ENCODE data around the gene SLC25A44.

Gene SLC25A44

DNA sequence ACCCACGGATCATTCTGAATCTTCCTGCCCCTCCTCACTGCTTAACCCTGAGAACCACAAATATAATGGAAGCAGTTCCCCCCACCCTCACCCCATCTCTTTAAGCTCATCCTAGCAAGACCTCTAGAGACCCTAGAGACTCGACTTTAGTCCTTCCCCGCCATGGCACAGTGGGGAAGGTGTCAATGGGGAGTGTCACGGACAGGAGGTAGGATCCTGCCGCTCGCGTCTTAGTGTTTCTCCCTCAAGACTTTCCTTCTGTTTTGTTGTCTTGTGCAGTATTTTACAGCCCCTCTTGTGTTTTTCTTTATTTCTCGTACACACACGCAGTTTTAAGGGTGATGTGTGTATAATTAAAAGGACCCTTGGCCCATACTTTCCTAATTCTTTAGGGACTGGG lies 18.2 kb downstream of the SLC25A44 start:
- no peak for TF ChIP-seq TOX (CRISPR knock-in tag; IDR thresholded peaks at IDR 0.05; ENCODE audit: borderline replicate concordance)
- no peak for TF ChIP-seq ZNF565 (CRISPR knock-in tag; conservative IDR thresholded peaks at IDR 0.05; ENCODE audit: low read depth)
- TF ChIP-seq ISL1 (CRISPR knock-in tag; IDR thresholded peaks at IDR 0.05): no peak
- TF ChIP-seq RARB (CRISPR knock-in tag; IDR thresholded peaks at IDR 0.05): no peak
- no peak for TF ChIP-seq OSR1 (CRISPR knock-in tag; IDR thresholded peaks at IDR 0.05)
- TF ChIP-seq BACH2 (CRISPR knock-in tag; IDR thresholded peaks at IDR 0.05; ENCODE audit: borderline replicate concordance): no peak
- TF ChIP-seq, protein P1, sequence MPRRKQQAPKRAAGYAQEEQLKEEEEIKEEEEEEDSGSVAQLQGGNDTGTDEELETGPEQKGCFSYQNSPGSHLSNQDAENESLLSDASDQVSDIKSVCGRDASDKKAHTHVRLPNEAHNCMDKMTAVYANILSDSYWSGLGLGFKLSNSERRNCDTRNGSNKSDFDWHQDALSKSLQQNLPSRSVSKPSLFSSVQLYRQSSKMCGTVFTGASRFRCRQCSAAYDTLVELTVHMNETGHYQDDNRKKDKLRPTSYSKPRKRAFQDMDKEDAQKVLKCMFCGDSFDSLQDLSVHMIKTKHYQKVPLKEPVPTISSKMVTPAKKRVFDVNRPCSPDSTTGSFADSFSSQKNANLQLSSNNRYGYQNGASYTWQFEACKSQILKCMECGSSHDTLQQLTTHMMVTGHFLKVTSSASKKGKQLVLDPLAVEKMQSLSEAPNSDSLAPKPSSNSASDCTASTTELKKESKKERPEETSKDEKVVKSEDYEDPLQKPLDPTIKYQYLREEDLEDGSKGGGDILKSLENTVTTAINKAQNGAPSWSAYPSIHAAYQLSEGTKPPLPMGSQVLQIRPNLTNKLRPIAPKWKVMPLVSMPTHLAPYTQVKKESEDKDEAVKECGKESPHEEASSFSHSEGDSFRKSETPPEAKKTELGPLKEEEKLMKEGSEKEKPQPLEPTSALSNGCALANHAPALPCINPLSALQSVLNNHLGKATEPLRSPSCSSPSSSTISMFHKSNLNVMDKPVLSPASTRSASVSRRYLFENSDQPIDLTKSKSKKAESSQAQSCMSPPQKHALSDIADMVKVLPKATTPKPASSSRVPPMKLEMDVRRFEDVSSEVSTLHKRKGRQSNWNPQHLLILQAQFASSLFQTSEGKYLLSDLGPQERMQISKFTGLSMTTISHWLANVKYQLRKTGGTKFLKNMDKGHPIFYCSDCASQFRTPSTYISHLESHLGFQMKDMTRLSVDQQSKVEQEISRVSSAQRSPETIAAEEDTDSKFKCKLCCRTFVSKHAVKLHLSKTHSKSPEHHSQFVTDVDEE (CRISPR knock-in tag; IDR thresholded peaks at IDR 0.05): no peak
- TF ChIP-seq, protein P2, sequence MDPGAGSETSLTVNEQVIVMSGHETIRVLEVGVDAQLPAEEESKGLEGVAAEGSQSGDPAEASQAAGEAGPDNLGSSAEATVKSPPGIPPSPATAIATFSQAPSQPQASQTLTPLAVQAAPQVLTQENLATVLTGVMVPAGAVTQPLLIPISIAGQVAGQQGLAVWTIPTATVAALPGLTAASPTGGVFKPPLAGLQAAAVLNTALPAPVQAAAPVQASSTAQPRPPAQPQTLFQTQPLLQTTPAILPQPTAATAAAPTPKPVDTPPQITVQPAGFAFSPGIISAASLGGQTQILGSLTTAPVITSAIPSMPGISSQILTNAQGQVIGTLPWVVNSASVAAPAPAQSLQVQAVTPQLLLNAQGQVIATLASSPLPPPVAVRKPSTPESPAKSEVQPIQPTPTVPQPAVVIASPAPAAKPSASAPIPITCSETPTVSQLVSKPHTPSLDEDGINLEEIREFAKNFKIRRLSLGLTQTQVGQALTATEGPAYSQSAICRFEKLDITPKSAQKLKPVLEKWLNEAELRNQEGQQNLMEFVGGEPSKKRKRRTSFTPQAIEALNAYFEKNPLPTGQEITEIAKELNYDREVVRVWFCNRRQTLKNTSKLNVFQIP (CRISPR knock-in tag; IDR thresholded peaks at IDR 0.05; ENCODE audit: borderline replicate concordance, low read depth): no peak
- no peak for TF ChIP-seq ZNF70 (CRISPR knock-in tag; IDR thresholded peaks at IDR 0.05)
- no peak for ATAC-seq

DNA sequence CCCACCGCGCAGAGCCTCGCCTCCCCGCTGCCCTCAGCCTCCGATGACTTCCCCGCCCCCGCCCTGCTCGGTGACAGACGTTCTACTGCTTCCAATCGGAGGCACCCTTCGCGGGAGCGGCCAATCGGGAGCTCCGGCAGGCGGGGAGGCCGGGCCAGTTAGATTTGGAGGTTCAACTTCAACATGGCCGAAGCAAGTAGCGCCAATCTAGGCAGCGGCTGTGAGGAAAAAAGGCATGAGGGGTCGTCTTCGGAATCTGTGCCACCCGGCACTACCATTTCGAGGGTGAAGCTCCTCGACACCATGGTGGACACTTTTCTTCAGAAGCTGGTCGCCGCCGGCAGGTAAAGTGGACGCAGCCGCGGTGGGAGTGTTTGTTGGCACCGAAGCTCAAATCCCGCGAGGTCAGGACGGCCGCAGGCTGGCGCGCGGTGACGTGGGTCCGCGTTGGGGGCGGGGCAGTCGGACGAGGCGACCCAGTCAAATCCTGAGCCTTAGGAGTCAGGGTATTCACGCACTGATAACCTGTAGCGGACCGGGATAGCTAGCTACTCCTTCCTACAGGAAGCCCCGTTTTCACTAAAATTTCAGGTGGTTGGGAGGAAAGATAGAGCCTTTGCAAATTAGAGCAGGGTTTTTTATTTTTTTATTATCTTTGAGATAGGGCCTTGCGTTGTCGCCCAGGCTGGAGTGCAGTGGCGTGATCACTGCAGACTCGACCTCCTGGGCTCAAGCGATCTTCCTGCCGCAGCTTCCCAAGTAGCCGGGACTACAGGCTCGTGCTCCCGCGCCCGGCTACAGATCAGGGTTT lies 19.1 kb downstream of the SLC25A44 start, which contains the start of gene PMF1:
TSS of gene PMF1 (plus strand) at position 175 of the 811 bp plus-strand sequence. CDS start at position 184, 9 bp downstream.
- ATAC-seq: peak; percentile 96
- TF ChIP-seq RARB (CRISPR knock-in tag; IDR thresholded peaks at IDR 0.05) (no peak), ZNF8 (CRISPR knock-in tag; IDR thresholded peaks at IDR 0.05) (no peak), BACH2 (CRISPR knock-in tag; IDR thresholded peaks at IDR 0.05; ENCODE audit: borderline replicate concordance) (no peak)

DNA sequence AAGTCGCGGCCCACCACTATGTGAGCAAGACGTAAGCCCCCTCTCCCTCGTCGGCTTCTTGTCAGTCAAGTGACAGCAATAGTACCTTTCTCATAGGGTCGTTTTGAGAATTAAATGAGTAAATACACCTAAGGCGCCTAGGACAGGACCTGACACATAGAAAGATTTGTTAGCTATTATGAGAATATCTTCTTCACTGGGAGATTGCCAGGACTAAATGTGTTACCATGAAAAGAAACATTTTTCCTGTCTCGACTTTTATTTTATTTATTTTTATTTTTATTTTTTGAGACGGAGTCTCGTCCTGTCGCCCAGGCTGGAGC lies 19.7 kb downstream of the SLC25A44 start:
- ATAC-seq: no peak
- TF ChIP-seq, protein P3, sequence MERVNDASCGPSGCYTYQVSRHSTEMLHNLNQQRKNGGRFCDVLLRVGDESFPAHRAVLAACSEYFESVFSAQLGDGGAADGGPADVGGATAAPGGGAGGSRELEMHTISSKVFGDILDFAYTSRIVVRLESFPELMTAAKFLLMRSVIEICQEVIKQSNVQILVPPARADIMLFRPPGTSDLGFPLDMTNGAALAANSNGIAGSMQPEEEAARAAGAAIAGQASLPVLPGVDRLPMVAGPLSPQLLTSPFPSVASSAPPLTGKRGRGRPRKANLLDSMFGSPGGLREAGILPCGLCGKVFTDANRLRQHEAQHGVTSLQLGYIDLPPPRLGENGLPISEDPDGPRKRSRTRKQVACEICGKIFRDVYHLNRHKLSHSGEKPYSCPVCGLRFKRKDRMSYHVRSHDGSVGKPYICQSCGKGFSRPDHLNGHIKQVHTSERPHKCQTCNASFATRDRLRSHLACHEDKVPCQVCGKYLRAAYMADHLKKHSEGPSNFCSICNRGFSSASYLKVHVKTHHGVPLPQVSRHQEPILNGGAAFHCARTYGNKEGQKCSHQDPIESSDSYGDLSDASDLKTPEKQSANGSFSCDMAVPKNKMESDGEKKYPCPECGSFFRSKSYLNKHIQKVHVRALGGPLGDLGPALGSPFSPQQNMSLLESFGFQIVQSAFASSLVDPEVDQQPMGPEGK (CRISPR knock-in tag; IDR thresholded peaks at IDR 0.05; ENCODE audit: borderline replicate concordance): no peak
- TF ChIP-seq CSDC2 (CRISPR knock-in tag; IDR thresholded peaks at IDR 0.05) (no peak), ZFP3 (CRISPR knock-in tag; IDR thresholded peaks at IDR 0.05) (no peak), ZFP30 (CRISPR knock-in tag; IDR thresholded peaks at IDR 0.05) (no peak), ZNF565 (CRISPR knock-in tag; conservative IDR thresholded peaks at IDR 0.05; ENCODE audit: low read depth) (no peak), BACH2 (CRISPR knock-in tag; IDR thresholded peaks at IDR 0.05; ENCODE audit: borderline replicate concordance) (no peak), GLIS3 (CRISPR knock-in tag; IDR thresholded peaks at IDR 0.05) (no peak), ESRRG (CRISPR knock-in tag; IDR thresholded peaks at IDR 0.05) (no peak)
- TF ChIP-seq, protein P4, sequence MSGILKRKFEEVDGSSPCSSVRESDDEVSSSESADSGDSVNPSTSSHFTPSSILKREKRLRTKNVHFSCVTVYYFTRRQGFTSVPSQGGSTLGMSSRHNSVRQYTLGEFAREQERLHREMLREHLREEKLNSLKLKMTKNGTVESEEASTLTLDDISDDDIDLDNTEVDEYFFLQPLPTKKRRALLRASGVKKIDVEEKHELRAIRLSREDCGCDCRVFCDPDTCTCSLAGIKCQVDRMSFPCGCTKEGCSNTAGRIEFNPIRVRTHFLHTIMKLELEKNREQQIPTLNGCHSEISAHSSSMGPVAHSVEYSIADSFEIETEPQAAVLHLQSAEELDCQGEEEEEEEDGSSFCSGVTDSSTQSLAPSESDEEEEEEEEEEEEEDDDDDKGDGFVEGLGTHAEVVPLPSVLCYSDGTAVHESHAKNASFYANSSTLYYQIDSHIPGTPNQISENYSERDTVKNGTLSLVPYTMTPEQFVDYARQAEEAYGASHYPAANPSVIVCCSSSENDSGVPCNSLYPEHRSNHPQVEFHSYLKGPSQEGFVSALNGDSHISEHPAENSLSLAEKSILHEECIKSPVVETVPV (CRISPR knock-in tag; IDR thresholded peaks at IDR 0.05): no peak
- TF ChIP-seq, protein P1 (CRISPR knock-in tag; IDR thresholded peaks at IDR 0.05): no peak
